ENCODE data around the gene INHBB.

DNA sequence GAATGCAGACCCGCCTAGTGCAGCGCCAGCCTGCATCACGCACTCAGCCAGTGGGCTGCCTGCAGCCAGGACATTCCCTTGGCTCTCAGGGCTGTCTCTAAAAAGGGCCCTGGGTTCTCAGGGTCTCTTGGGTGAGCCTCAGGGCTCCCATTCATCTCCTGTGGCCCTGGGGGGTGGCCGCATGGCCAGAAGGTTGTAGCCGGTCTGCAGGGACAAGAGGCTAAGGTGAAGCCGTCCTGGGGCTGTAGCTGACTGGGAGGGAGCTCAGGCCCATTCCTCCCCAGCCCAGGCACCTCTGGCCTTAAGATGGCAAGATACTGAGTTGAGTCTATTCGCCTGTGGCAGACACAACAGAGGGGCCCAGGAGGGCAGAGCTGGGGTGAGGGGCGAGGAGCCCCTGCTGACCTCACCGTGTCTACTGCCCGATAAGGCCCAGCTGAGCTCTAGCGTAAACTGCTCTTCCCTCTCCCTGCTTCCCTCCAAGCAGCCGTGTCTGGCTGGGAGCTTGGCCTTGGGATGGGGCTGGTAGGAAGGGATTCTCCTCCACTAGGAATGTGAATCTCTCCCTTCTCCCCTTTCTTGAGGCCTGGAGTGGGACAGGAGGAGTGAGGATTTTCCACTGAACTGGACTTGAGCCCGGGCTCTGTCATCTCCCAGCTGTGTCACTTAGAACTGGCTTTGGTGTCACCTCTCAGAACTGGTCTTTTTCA lies 37.9 kb downstream of the INHBB start:
- TF ChIP-seq, protein P1, sequence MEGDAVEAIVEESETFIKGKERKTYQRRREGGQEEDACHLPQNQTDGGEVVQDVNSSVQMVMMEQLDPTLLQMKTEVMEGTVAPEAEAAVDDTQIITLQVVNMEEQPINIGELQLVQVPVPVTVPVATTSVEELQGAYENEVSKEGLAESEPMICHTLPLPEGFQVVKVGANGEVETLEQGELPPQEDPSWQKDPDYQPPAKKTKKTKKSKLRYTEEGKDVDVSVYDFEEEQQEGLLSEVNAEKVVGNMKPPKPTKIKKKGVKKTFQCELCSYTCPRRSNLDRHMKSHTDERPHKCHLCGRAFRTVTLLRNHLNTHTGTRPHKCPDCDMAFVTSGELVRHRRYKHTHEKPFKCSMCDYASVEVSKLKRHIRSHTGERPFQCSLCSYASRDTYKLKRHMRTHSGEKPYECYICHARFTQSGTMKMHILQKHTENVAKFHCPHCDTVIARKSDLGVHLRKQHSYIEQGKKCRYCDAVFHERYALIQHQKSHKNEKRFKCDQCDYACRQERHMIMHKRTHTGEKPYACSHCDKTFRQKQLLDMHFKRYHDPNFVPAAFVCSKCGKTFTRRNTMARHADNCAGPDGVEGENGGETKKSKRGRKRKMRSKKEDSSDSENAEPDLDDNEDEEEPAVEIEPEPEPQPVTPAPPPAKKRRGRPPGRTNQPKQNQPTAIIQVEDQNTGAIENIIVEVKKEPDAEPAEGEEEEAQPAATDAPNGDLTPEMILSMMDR (IDR thresholded peaks at IDR 0.05), result no peak
- TF ChIP-seq POLR2A (IDR thresholded peaks at IDR 0.05) (no peak), POLR2AphosphoS5 (IDR thresholded peaks at IDR 0.05) (no peak)
